Measurements from ENCODE around the gene MYRIP.
"Not testable (repeated sequence)": the region's sequence is repeated elsewhere in the genome, so short reads cannot be mapped to it uniquely, and the experiment has no call there.

MYRIP gene

DNA sequence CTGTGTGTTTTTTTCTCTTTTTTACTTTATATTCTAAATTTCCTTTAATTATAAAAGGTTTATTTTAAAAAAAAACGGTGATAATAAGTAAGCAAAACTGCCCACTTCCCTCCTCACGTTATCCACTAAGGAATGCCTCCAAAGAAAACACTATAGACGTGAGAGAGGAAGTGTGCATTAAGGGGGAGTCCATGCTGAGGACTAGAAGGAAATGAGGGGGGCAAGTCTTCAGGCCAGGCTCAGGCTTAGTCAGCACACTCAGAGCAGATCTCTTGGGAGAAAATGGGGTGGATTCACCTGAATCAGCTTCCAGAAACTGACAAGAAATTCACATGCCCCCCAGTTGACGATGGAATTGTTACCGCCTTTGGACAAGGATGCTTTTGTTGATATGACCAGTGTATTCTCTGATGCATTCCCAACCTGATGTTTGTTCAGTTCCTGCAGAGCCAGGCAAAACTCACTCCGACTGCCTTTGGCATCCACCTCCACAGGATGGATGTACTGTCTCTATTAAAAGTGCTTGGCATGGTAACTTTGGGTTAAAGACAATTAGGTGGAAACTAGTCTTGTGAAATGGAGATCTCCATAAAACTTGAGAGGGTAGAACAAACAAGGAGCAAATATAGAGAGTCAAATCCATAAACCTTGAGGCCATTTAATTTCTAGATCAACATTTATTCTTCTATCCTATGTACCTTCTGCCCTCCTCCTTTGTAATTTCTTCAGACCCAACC is 167.8 kb downstream of the MYRIP start:
- DNase-seq, result no peak

DNA sequence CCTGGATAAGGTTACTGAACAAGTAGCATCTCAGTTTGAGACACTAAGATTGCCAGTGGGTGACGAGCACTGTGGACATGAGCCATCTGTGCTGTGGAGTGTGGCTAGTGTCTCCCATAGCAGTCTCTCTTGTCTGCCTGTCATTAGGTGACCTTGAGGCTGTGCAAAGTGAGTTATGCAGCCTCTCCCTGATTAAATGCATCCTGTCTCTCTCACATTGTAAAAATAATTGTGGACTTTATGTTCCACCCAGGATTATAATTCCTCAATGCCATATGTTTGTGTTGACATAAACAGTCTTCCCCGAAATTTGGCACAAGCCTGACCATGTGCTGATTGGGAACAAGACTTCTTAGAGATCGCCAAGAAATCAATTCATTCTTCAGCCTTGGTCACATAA is 168.9 kb downstream of the MYRIP start:
- no peak for DNase-seq

DNA sequence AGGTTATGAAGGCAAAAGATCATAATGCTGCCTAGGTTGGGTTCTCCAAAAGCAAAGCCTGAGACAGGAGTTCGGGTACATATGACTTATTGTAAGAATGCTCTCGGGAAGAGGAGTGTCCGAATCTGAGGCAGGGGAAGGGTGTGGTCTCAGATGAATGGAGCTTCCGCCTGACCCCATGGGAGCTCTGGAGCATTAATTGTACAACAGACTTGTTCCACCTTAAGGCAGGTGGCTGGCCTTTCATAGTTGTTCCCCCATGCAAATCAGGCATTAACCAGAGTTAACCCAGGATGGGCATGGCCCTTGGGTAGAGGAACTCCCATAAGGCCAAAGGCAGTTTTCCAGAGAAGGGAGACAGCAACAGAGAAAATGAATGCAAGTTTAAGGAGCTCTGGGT is 170.6 kb downstream of the MYRIP start:
- no peak for DNase-seq

GRCh38 chr3:39980781-39981180 is 171.4 kb downstream of the MYRIP start:
- DNase-seq, result no peak

- no peak for DNase-seq
Observed at GRCh38 chr3:39981547-39982184, 172.3 kb downstream of the MYRIP start.

GRCh38 chr3:39982665-39983357 is 173.4 kb downstream of the MYRIP start:
- DNase-seq, result no peak

DNA sequence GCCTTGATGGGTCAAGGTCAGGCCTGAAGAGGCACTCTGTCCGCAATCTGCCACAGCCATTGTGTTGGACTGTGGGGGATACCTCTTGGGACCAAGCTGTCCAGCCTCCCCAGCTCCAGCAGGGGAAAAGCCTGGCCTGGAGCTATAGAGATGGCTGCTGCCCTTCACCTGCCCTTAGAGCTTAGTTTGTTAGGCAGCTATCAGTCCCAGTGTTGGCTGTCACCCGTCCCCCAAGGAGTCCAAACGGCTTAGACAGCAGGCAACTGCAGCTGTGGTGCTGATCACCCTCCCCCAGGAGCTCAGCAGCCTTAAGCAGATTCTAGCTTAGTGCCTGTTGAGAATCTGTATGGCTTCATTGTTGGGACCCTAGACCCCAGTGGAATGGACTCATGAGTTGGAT is 180.3 kb downstream of the MYRIP start:
- no peak for DNase-seq

DNA sequence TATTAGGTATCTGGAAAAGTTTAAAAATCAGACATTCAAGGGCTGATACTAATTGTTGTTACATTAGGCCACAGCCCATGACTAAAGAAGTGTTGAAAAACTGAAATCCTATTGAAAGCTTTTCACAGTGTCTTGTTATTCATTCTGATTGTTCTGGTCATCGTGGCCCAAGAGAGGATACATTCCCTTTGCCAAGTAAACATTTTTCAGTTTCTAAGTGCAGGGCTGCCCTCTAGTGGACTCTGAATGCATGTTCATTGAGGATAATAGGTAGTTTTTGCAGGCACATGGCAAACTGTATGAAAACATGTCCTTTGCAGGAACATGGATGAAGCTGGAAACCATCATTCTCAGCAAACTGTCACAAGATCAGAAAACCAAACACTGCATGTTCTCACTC is 181.1 kb downstream of the MYRIP start:
- DNase-seq, result no peak

DNA sequence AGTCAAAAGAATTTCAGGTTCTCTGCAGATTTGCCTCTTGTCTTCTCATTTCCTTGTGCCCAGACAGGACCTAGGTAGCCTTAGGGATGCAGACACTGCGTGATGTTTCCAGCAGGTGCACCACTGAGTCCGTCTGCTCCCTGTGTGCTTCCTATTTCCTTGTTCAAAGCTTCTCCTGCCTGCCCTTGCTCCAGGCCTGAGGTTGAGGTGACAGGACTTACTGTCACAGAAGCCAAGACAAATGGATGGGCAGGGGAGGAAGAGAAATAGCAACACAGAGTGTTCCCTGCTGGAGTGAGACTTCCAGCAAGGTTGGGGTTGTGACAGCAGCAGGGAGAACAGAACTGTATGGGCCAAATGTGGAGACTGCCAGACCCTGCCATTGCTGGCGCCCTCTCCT is 199.4 kb downstream of the MYRIP start:
- DNase-seq, result no peak

DNA sequence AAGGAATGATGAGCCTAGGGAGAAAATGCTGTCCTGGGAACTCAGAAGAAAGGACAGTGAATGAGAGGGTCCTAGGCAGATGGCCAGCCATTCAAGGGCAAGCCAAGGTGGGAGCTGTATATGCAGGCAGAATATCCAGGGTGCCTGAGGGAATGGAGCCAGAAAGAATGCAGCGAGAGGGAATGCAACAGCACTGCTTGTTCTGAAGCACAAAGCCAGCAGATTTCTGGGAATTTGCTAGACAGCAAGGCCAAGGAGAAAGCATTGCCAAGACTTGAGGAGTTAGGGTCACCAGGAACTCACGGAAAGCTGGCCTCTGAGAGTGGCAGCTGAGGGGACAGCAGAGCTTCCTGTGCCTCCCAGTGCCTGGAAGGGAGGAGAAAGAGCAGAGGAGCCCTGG is 200.6 kb downstream of the MYRIP start:
- no peak for DNase-seq

DNA sequence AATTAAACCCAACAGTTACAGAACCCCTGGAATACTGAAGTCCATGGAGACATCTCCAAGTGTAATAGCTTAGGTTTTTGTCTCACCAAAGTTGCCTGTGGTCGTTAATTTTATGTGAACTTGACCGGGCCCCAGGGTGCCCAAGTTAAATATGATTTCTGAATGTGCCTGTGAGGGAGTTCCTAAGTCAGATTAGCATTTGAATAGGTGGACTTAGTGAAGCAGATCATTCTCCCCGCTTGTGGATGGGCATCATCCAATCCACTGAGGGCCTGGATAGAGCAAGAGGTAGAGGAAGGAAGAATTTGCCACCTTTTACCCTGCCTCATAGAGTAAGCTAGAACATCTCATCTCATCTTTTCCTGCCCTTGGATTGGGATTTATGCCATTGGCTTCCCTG is 203.0 kb downstream of the MYRIP start:
- DNase-seq, result no peak

- no peak for DNase-seq
Observed at GRCh38 chr3:40016391-40016790, 207.0 kb downstream of the MYRIP start.

DNA sequence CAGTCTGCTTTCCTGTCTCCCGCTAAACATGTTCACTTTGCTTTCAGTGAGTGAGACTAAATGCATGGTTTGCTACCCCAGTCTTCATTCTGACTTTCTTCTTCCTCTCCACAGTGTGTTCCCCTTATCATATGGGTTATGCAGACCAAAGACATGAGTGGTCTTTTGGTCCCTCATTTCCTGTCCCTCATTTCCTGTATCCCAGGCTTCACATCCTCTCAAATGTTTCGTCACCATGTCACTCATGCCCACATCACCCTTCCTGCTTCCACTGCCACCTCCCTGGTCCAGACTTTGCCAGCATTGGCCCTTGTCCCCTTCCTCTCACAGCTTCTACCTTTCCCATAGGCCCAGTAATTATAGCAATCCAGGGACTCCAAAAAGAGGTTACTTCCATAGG is 209.0 kb downstream of the MYRIP start:
- DNase-seq, result no peak

DNA sequence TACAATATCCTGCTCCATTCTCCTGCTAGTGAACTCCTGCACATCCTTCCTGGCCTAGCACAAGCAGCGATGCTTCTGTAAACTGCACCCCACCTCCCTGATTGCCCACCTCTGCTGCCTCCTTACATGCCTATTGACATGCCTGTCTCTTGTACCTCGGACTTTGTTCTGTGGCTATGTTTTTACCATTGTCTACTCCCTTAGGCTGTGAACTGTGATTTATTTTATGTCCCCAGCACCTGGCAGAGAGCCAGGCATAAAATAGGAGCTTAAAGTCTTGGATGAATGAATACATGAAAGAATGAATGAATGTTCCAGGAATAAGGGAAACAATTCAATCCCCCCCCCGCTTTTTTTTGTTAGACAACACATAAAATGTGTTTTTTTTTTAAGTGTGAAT is 210.0 kb downstream of the MYRIP start:
- DNase-seq, result no peak

DNA sequence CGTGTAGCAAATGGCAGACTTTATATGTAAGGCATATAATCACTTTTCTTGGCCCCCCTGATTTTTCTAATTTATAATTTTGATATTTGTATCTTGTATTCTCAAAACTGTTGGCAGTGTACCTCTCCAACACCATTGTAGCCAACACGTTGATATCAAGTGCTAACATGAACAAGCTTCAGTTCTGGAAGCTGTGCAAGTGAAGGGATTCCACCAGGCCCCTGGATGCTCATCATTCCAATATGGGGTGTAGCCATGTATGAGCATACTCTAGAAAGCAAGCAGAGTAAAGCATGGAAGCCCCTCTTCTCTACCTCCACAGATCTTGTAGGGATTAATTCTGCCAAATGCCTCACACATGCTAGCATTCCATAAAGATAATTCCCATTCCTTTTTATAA is 211.3 kb downstream of the MYRIP start:
- DNase-seq, result no peak

DNA sequence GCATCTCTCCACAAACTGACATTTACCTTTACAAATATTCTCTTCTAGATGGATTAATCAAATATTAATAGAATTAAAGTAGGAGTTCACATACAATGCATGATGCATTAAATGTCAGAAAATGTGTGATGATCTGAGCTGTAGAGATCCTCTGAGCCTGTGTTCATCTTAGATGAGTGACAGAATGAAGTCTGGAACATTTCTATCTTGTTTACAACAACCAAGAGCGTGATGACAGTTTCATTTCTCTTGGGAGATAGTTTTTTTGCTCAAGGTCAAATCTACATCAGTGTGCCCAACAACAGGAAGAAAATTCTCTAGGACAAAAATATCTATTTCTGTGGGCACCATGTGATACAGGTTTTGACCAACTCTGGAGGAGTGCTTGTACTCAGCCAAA is 211.9 kb downstream of the MYRIP start:
- no peak for DNase-seq

- DNase-seq, result no peak
Observed at GRCh38 chr3:40022297-40022827, 213.0 kb downstream of the MYRIP start.

GRCh38 chr3:40024526-40024925 is 215.1 kb downstream of the MYRIP start:
- no peak for DNase-seq

GRCh38 chr3:40025892-40026291 is 216.5 kb downstream of the MYRIP start:
- not testable (repeated sequence) for DNase-seq

DNA sequence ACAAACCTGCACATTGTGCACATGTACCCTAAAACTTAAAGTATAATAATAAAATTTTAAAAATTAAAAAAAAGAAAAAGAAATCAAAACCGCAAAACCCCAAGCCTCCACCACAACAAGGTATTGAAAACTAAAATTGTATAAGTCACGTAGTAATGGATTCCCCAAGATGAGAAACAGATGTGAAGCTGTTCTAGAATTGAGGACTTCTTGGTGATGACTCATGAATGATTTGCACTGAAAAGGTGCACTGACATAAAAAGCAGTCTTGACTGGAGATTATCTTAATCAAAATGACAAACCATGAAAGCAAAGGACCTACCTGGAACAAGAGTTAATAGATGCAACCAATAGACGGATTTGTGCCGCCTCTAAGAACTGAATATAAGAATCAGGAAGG is 225.8 kb downstream of the MYRIP start:
- no peak for DNase-seq

DNA sequence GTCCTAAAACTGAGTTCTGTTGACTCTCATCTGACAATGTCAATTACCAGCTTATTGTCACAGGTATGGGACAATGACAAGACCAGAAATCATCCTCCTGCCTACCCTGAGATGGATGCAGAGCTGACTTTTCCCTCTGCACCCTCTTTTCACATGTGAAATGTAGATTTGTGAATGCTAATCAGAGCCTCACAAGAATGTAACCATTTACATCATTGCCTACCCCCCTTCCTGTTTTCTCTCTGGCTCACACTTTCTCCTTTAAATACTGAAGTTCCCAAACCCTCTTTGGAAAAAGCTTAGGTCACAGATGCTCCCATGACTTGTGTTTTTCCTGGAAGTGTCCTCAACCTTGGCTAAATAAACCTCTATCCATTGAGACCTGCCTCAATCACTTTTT is 228.2 kb downstream of the MYRIP start:
- no peak for DNase-seq

- DNase-seq, result no peak
Observed at GRCh38 chr3:40042752-40043443, 233.5 kb downstream of the MYRIP start.

DNA sequence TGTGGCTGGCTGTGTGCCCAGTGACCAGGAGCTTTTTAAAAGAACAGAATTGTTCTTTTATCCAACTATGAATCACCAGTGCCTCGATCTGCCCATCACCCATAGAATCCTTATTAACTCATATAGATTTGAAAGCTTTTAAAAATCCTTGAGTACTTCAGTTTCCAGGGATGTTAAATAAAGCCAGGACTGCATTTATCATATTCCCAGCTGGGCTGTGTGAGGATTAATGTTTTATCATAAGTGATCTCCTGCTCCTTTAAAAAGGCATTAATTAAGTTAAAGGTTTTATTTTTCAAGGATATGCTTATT is 234.0 kb downstream of the MYRIP start:
- no peak for DNase-seq

DNA sequence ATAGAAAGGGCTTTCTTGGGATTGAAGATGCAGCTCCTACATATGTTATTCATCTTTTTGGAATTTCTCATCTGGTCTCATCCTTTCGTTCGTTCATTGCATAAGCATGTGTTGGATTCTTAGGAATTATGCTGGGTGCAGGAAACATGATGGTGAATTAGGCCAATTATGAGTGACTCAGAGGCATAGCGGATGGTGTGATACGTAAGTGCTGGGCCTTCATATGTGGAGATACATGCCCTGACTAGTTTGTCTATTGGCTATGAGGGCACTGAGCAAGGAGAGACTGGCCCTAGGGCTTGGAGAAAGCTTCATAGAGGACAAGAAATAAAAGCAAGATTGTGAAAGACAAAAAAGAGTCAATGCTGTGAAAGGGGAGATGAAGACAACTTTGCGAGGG is 235.1 kb downstream of the MYRIP start:
- DNase-seq, result no peak
